Measurements from ENCODE around the gene CLIC2. TPM values are rescaled to one million over a fixed set of nuclear protein-coding genes. Genes with fewer than 3 reads are reported as not detected.
"Not testable (repeated sequence)": the region's sequence is repeated elsewhere in the genome, so short reads cannot be mapped to it uniquely, and the experiment has no call there.

Gene CLIC2
- total and polyA plus RNA-seq, 10 of the 15 experiments (the other 5 are each of a cell fraction or from before 2014, with no cell fraction given) = 18.4 to 41.0 (median 21.1) TPM

DNA sequence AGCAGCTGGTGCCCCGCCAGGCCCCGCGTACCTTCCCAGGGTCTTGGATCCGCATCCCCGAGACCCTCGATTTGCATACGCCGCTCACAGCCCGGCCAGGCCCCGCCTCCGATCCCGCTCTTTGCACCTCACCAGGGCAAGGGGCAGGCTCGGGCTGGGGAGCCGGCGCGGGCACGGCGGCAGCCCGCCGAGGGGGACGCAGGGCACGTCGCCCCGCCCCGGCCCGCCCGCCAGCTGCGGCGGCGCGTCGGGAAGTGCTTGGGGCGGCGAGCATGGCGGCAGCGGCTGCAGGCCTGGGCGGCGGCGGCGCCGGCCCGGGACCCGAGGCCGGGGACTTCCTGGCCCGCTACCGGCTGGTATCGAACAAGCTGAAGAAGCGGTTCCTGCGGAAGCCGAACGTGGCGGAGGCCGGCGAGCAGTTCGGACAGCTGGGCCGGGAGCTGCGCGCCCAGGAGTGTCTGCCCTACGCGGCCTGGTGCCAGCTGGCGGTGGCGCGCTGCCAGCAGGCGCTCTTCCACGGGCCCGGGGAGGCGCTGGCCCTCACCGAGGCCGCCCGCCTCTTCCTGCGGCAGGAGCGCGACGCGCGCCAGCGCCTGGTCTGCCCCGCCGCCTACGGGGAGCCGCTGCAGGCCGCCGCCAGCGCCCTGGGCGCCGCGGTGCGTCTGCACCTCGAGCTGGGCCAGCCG, 47.6 kb upstream of the CLIC2 start, which contains the start of gene F8A2:
TSS of gene F8A2 (plus strand) at position 253 of the 686 bp plus-strand sequence. CDS start at position 273, 20 bp downstream.
- DNase-seq (ENCODE audit: low read depth, low spot score); in situ Hi-C loops (cut with MboI); H3K4me2 ChIP-seq (ENCODE audit: control insufficient read depth, insufficient read depth); CTCF ChIA-PET; H3K9me3 ChIP-seq (replicated peaks; ENCODE audit: control insufficient read depth, insufficient read depth, low read length); H3K79me2 ChIP-seq (ENCODE audit: control insufficient read depth, insufficient read depth, low read length); H3K27ac ChIP-seq (ENCODE audit: control insufficient read depth, insufficient read depth); FAIRE-seq; RAD21 ChIA-PET (ENCODE audit: unreplicated experiment); H3K27me3 ChIP-seq (replicated peaks in 1 of 2; ENCODE audit: control insufficient read depth in 2 of 2, insufficient read depth in 2 of 2, low read length in 1 of 2); H3K36me3 ChIP-seq (ENCODE audit: control insufficient read depth in 2 of 2, insufficient read depth in 2 of 2, low read length in 1 of 2); SMC1A ChIA-PET (ENCODE audit: uncharacterized antibody, unreplicated experiment); H3K9ac ChIP-seq (ENCODE audit: control insufficient read depth, insufficient read depth, low read length); BruUV-seq (replicated peaks); H2AFZ ChIP-seq (ENCODE audit: control insufficient read depth, low read depth, low read length); H4K20me1 ChIP-seq (ENCODE audit: control insufficient read depth, insufficient read depth); H3K4me3 ChIP-seq; H3K4me1 ChIP-seq (ENCODE audit: control insufficient read depth, insufficient read depth, low read length); intact Hi-C loops (cut with micrococcal nuclease; ENCODE audit: unreplicated experiment); POLR2A ChIA-PET: not testable (repeated sequence)
- no CpG with 5 or more reads among the region's 90 CpGs for WGBS (ENCODE audit: insufficient coverage, insufficient replicate concordance, low lambda C conversion rate, missing lambda C conversion rate)
- peak; percentile 92 for ATAC-seq

DNA sequence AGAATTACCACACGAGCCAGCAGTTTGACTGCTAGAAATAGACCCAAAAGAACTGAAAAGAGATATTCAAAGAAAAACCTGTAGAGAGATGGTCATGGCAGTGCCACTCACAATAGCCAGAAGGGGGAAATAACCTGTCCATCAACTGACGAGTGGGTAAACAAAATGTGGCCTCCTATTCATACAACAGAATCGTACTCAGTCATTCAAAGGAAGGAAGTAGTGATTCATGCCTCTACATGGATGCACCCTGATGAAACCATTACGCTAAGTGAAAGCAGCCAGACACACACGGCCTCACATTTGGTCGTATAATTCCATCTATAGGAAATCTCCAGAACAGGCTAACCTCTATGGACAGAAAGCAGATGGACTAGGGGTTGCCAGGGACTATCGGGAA, 45.4 kb upstream of the CLIC2 start:
- H3K9me3 ChIP-seq (replicated peaks; ENCODE audit: control insufficient read depth, insufficient read depth, low read length); POLR2A ChIA-PET; H3K27me3 ChIP-seq (replicated peaks in 1 of 2; ENCODE audit: control insufficient read depth in 2 of 2, insufficient read depth in 2 of 2, low read length in 1 of 2); H3K9ac ChIP-seq (ENCODE audit: control insufficient read depth, insufficient read depth, low read length); intact Hi-C loops (cut with micrococcal nuclease; ENCODE audit: unreplicated experiment); DNase-seq (ENCODE audit: low read depth, low spot score); CTCF ChIA-PET; SMC1A ChIA-PET (ENCODE audit: uncharacterized antibody, unreplicated experiment); H3K79me2 ChIP-seq (ENCODE audit: control insufficient read depth, insufficient read depth, low read length); H3K27ac ChIP-seq (ENCODE audit: control insufficient read depth, insufficient read depth); FAIRE-seq; H2AFZ ChIP-seq (ENCODE audit: control insufficient read depth, low read depth, low read length); H3K4me2 ChIP-seq (ENCODE audit: control insufficient read depth, insufficient read depth); BruUV-seq (replicated peaks); H3K4me1 ChIP-seq (ENCODE audit: control insufficient read depth, insufficient read depth, low read length); RAD21 ChIA-PET (ENCODE audit: unreplicated experiment); H3K4me3 ChIP-seq; H3K36me3 ChIP-seq (ENCODE audit: control insufficient read depth in 2 of 2, insufficient read depth in 2 of 2, low read length in 1 of 2); H4K20me1 ChIP-seq (ENCODE audit: control insufficient read depth, insufficient read depth); in situ Hi-C loops (cut with MboI): not testable (repeated sequence)
- WGBS (ENCODE audit: insufficient coverage, insufficient replicate concordance, low lambda C conversion rate, missing lambda C conversion rate) = no CpG with 5 or more reads among the region's 7 CpGs
- ATAC-seq = peak; percentile 27

DNA sequence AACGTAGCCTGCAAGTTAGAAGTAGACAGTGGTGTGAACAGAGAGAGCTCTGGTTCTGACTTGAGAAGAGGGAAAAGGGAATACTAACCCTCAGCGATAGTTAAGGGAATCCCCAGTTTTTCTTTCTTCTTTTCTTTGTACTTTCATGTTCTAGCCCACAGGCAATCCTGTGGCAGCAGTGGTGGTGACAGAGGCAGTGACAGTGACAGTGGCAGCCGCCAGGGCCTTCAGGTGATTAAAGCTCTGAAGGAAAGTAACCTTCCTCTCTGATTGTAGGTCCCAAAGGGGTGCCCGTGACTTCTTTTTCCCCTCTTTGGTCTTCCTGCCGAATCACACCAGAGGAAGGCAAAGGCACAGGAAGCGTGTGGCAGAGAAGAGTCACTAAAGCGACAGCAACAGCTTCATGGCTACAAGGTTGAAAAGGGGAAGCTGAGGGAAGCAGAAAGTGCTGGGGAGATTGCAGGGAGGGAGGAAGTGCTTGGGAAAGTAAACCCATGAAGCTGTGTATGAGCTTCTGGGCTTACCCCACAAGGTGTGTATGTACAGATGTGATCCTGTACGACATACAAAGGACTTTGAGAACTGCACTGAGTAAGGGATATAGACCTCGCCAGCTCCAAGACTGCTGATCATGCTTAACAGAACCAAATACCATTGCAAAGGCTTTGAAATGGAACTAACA, 39.5 kb upstream of the CLIC2 start:
- BruUV-seq (replicated peaks); SMC1A ChIA-PET (ENCODE audit: uncharacterized antibody, unreplicated experiment); H3K27ac ChIP-seq (ENCODE audit: control insufficient read depth, insufficient read depth); H3K9me3 ChIP-seq (replicated peaks; ENCODE audit: control insufficient read depth, insufficient read depth, low read length); H3K4me1 ChIP-seq (ENCODE audit: control insufficient read depth, insufficient read depth, low read length); RAD21 ChIA-PET (ENCODE audit: unreplicated experiment); H3K36me3 ChIP-seq (ENCODE audit: control insufficient read depth in 2 of 2, insufficient read depth in 2 of 2, low read length in 1 of 2); FAIRE-seq; H3K27me3 ChIP-seq (replicated peaks in 1 of 2; ENCODE audit: control insufficient read depth in 2 of 2, insufficient read depth in 2 of 2, low read length in 1 of 2); H4K20me1 ChIP-seq (ENCODE audit: control insufficient read depth, insufficient read depth); H3K4me2 ChIP-seq (ENCODE audit: control insufficient read depth, insufficient read depth); CTCF ChIA-PET; H3K4me3 ChIP-seq; H3K9ac ChIP-seq (ENCODE audit: control insufficient read depth, insufficient read depth, low read length); H3K79me2 ChIP-seq (ENCODE audit: control insufficient read depth, insufficient read depth, low read length); H2AFZ ChIP-seq (ENCODE audit: control insufficient read depth, low read depth, low read length); in situ Hi-C loops (cut with MboI); DNase-seq (ENCODE audit: low read depth, low spot score); POLR2A ChIA-PET; intact Hi-C loops (cut with micrococcal nuclease; ENCODE audit: unreplicated experiment): not testable (repeated sequence)
- no CpG with 5 or more reads among the region's 9 CpGs for WGBS (ENCODE audit: insufficient coverage, insufficient replicate concordance, low lambda C conversion rate, missing lambda C conversion rate)
- peak; percentile 91 for ATAC-seq

DNA sequence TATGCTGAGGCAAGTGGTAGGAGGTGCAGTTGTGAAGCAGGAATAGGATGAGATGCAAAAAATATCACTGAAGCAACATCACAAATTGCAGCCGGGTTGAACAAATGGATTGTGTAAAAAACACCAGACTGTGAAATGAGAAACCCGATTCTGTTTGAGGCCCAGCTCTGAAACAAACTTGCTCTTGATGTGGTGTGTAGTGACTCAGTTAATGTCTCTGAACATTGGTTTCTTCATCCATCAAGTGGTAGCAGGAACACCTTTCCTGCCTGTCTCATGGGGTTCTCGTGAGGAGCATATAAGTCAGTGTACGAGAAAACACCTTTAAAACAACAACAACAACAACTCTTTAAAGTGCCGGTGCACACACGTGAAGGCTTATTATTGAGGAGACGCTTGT, 29.3 kb upstream of the CLIC2 start:
- H4K20me1 ChIP-seq (ENCODE audit: control insufficient read depth, insufficient read depth); H3K79me2 ChIP-seq (ENCODE audit: control insufficient read depth, insufficient read depth, low read length); H3K9ac ChIP-seq (ENCODE audit: control insufficient read depth, insufficient read depth, low read length); H2AFZ ChIP-seq (ENCODE audit: control insufficient read depth, low read depth, low read length); H3K4me2 ChIP-seq (ENCODE audit: control insufficient read depth, insufficient read depth); BruUV-seq (replicated peaks); FAIRE-seq; SMC1A ChIA-PET (ENCODE audit: uncharacterized antibody, unreplicated experiment); CTCF ChIA-PET; H3K36me3 ChIP-seq (ENCODE audit: control insufficient read depth in 2 of 2, insufficient read depth in 2 of 2, low read length in 1 of 2); DNase-seq (ENCODE audit: low read depth, low spot score); POLR2A ChIA-PET; H3K27ac ChIP-seq (ENCODE audit: control insufficient read depth, insufficient read depth); H3K9me3 ChIP-seq (replicated peaks; ENCODE audit: control insufficient read depth, insufficient read depth, low read length); ATAC-seq; H3K4me3 ChIP-seq; H3K27me3 ChIP-seq (replicated peaks in 1 of 2; ENCODE audit: control insufficient read depth in 2 of 2, insufficient read depth in 2 of 2, low read length in 1 of 2); intact Hi-C loops (cut with micrococcal nuclease; ENCODE audit: unreplicated experiment); H3K4me1 ChIP-seq (ENCODE audit: control insufficient read depth, insufficient read depth, low read length); RAD21 ChIA-PET (ENCODE audit: unreplicated experiment); in situ Hi-C loops (cut with MboI): not testable (repeated sequence)
- no CpG with 5 or more reads among the region's 7 CpGs for WGBS (ENCODE audit: insufficient coverage, insufficient replicate concordance, low lambda C conversion rate, missing lambda C conversion rate)
